ENCODE results near the gene BICRAL. TPM values are rescaled to one million over a fixed set of nuclear protein-coding genes. Genes with fewer than 3 reads are reported as not detected.
A peak's percentile ranks its signal among the peaks of the same experiment; 100 is the strongest.

The BICRAL gene
- total and polyA plus RNA-seq, 2 of the 4 experiments (the other 2 are of a cell fraction), result 4.0 to 6.1 TPM

GRCh38 chr6:42748203-42748898 lies 33.5 kb upstream of the BICRAL start:
- H3K27ac ChIP-seq (ENCODE audit: insufficient read depth, low read length), result no peak overlapping the region; the same call in 1 of the 2 replicates
- H2BK20ac ChIP-seq (ENCODE audit: low read depth, low read length), result no peak overlapping the region
- peak overlapping the region; percentile 47; the same call in 1 of the 2 replicates for H2AK5ac ChIP-seq (ENCODE audit: low read depth, low read length)
- ATAC-seq (ENCODE audit: low read depth) (no peak), DNase-seq (no peak)
- H3K23ac ChIP-seq (ENCODE audit: low read depth, low read length), result peak overlapping the region; percentile 53; the same call in 1 of the 2 replicates
- H3K9me3 ChIP-seq (ENCODE audit: control insufficient read depth, insufficient read depth, low read length), result no peaks in the 10 kb centered on the region
- peak overlapping the region; percentile 34; the same call in 1 of the 2 replicates for H4K5ac ChIP-seq (ENCODE audit: low read depth, low read length)
- H2BK15ac ChIP-seq (ENCODE audit: low read depth, low read length), result no peak overlapping the region
- H2AFZ ChIP-seq (replicated peaks; ENCODE audit: low read length, poor library complexity), result peak overlapping the region; percentile 50
- H2BK120ac ChIP-seq (ENCODE audit: low read depth, low read length), result no peak overlapping the region
- no peak overlapping the region for H2BK5ac ChIP-seq (ENCODE audit: low read depth, low read length, poor library complexity, severe bottlenecking)
- peaks cover 4% of the 10 kb centered on the region for H3K4me1 ChIP-seq (ENCODE audit: control insufficient read depth, insufficient read depth, low read length)
- H3K9ac ChIP-seq (ENCODE audit: low read depth, low read length), result peak overlapping the region; percentile 36; the same call in 1 of the 2 replicates
- no peak overlapping the region for H3K56ac ChIP-seq (ENCODE audit: extremely low read depth, insufficient read depth, low read length)
- peak overlapping the region; percentile 23; the same call in 1 of the 2 replicates for H3K4me2 ChIP-seq (ENCODE audit: low read depth, low read length)
- ChIA-PET POLR2A (ENCODE audit: unreplicated experiment) (interaction anchor here (0.5 kb wide), 1 partner anchor 34 kb away, joined by 19 read pairs; the partner anchor contains the start of gene BICRAL), CTCF (interaction anchor here (0.8 to 1.3 kb wide), 2 partner anchors 11 to 29 kb away, joined by 4 to 5 read pairs; no protein-coding TSS in a partner anchor)
- peaks cover 18% of the 10 kb centered on the region for H4K20me1 ChIP-seq (ENCODE audit: insufficient read depth, low read length)
- 0 out of 2 replicates have a peak overlapping the region, but pooled peaks have one; percentile 30 for H3K4ac ChIP-seq (ENCODE audit: low read depth, low read length)
- H2AK9ac ChIP-seq (replicated peaks; ENCODE audit: low read depth, low read length, poor library complexity), result no peak overlapping the region
- H3K9me1 ChIP-seq (ENCODE audit: insufficient read depth, low read length), result peaks cover 13% of the 10 kb centered on the region; the same call in 1 of the 2 replicates
- H3K14ac ChIP-seq (replicated peaks; ENCODE audit: low read depth, low read length), result peak overlapping the region; percentile 22; the same call in 1 of the 2 replicates
- no peaks in the 10 kb centered on the region; the same call in 1 of the 2 replicates for H3K36me3 ChIP-seq (ENCODE audit: control insufficient read depth, insufficient read depth, low read length)
- no peak overlapping the region for H3K4me3 ChIP-seq (ENCODE audit: insufficient read depth, low read depth, low read length)
- peaks cover 7 to 43% of the 10 kb centered on the region in 2 experiments for H3K79me1 ChIP-seq (ENCODE audit: low read depth in 1 of 2, low read length in 2 of 2)
- no peak for TF ChIP-seq FOS (IDR thresholded peaks at IDR 0.05; ENCODE audit: low read depth, low read length)
- no TSS peak for BruUV-seq (replicated peaks)
- no peak overlapping the region; the same call in 1 of the 2 replicates for H4K91ac ChIP-seq (ENCODE audit: insufficient read depth, low read depth, low read length)
- dilution Hi-C loops (cut with HindIII; ENCODE audit: low sequenced_read_pairs, unreplicated experiment) (no loop called here), intact Hi-C loops (cut with micrococcal nuclease) (no loop called here), in situ Hi-C loops (cut with MboI; ENCODE audit: low sequenced_read_pairs) (no loop called here)
- no peaks in the 10 kb centered on the region for H3K27me3 ChIP-seq (ENCODE audit: control insufficient read depth, insufficient read depth, low read length)
- no peak overlapping the region for H3K18ac ChIP-seq (ENCODE audit: low read depth, low read length)
- WGBS, 2 experiments (ENCODE audit: extremely low coverage in 2 of 2, insufficient read length in 1 of 2), result 83% methylated on average over 2 of the region's 8 CpGs; no CpG with 5 or more reads in 1 of the 2 experiments
- peak overlapping the region in 1 of 2 experiments; percentile 28; a peak in 2 of 4 replicates for H4K8ac ChIP-seq (ENCODE audit: low read depth in 2 of 2, low read length in 2 of 2)
